Glutamatergic neuron (in vitro differentiated cells): ENCODE measurements around the gene FRMD7. TPM values are rescaled to one million over a fixed set of nuclear protein-coding genes. Genes with fewer than 3 reads are reported as not detected.
"Not testable (repeated sequence)": the region's sequence is repeated elsewhere in the genome, so short reads cannot be mapped to it uniquely, and the experiment has no call there.

Experiments
- DNase-seq: peaks from one replicate; pipeline ENCODE4 v3.0.0; 2022
- H3K27ac Mint-ChIP-seq: one replicate; pipeline ENCODE4 v1.8.0; 2020; ENCODE audit warnings: mild to moderate bottlenecking, mixed read lengths, inconsistent platforms; ENCODE audit not compliant: unreplicated experiment
- H3K27me3 Mint-ChIP-seq: one replicate; pipeline ENCODE4 v1.8.0; 2020; ENCODE audit warnings: mild to moderate bottlenecking, moderate library complexity, mixed read lengths, inconsistent platforms; ENCODE audit not compliant: unreplicated experiment
- H3K36me3 Mint-ChIP-seq: one replicate; pipeline ENCODE4 v1.8.0; 2020; ENCODE audit warnings: mild to moderate bottlenecking, mixed read lengths, inconsistent platforms; ENCODE audit not compliant: unreplicated experiment
- H3K4me1 Mint-ChIP-seq: one replicate; pipeline ENCODE4 v1.8.0; 2020; ENCODE audit warnings: mild to moderate bottlenecking, low read depth, mixed read lengths, inconsistent platforms; ENCODE audit not compliant: unreplicated experiment
- H3K4me3 Mint-ChIP-seq: one replicate; pipeline ENCODE4 v1.8.0; 2020; ENCODE audit warnings: mild to moderate bottlenecking, mixed read lengths, inconsistent platforms; ENCODE audit not compliant: unreplicated experiment
- H3K9me3 Mint-ChIP-seq: one replicate; pipeline ENCODE4 v1.8.0; 2020; ENCODE audit warnings: mild to moderate bottlenecking, moderate library complexity, mixed read lengths, inconsistent platforms; ENCODE audit not compliant: unreplicated experiment
- CTCF ChIP-seq: fragments of 200-600 bp; sonication (generic); IDR thresholded peaks from one replicate; pipeline ENCODE4 v1.5.0; 2021; ENCODE audit not compliant: partially characterized antibody, unreplicated experiment
- total RNA-seq: library from RNA; stranded (reverse); fragmentation: NEBNext Ultra II Directional; extraction: Animal tissue kit (Norgen Biotek cat#: 25700); gene quantifications from one replicate; pipeline ENCODE4 v1.2.1, GENCODE V29; 2021; ENCODE audit not compliant: unreplicated experiment

Gene FRMD7
- total RNA-seq, 1 donor from 2014 or later = not detected

GRCh38 chrX:132058050-132058449, 69.8 kb downstream of the FRMD7 start:
- no peak for DNase-seq
- no peak overlapping the region for H3K4me3 Mint-ChIP-seq
- no peaks in the 10 kb centered on the region for H3K9me3 Mint-ChIP-seq
- no peak overlapping the region for H3K27ac Mint-ChIP-seq
- H3K27me3 Mint-ChIP-seq = no peaks in the 10 kb centered on the region
- no peaks in the 10 kb centered on the region for H3K36me3 Mint-ChIP-seq
- H3K4me1 Mint-ChIP-seq = no peaks in the 10 kb centered on the region
- no peak for TF ChIP-seq CTCF

- H3K27ac Mint-ChIP-seq, H3K4me1 Mint-ChIP-seq, H3K36me3 Mint-ChIP-seq, H3K4me3 Mint-ChIP-seq, H3K9me3 Mint-ChIP-seq, DNase-seq, H3K27me3 Mint-ChIP-seq: not testable (repeated sequence)
Observed at GRCh38 chrX:132051778-132052177, 76.0 kb downstream of the FRMD7 start.

GRCh38 chrX:132046533-132046932, 81.3 kb downstream of the FRMD7 start:
- Mint-ChIP-seq H3K36me3 (no peaks in the 10 kb centered on the region), H3K4me1 (peaks cover 6% of the 10 kb centered on the region), H3K4me3 (no peak overlapping the region), H3K27me3 (no peaks in the 10 kb centered on the region), H3K27ac (no peak overlapping the region), H3K9me3 (no peaks in the 10 kb centered on the region)
- no peak for TF ChIP-seq CTCF
- DNase-seq = no peak

GRCh38 chrX:132045456-132045855, 82.4 kb downstream of the FRMD7 start:
- no peak for DNase-seq
- no peak overlapping the region for H3K4me3 Mint-ChIP-seq
- H3K4me1 Mint-ChIP-seq = peaks cover 6% of the 10 kb centered on the region
- H3K9me3 Mint-ChIP-seq = no peaks in the 10 kb centered on the region
- no peaks in the 10 kb centered on the region for H3K27me3 Mint-ChIP-seq
- H3K27ac Mint-ChIP-seq = no peak overlapping the region
- no peaks in the 10 kb centered on the region for H3K36me3 Mint-ChIP-seq
- no peak for TF ChIP-seq CTCF

- Mint-ChIP-seq H3K27ac (no peak overlapping the region), H3K4me3 (no peak overlapping the region), H3K9me3 (no peaks in the 10 kb centered on the region), H3K4me1 (peaks cover 6% of the 10 kb centered on the region), H3K27me3 (no peaks in the 10 kb centered on the region), H3K36me3 (no peaks in the 10 kb centered on the region)
- no peak for DNase-seq
- no peak for TF ChIP-seq CTCF
Observed at GRCh38 chrX:132044953-132045352, 82.9 kb downstream of the FRMD7 start.

- H3K36me3 Mint-ChIP-seq = no peaks in the 10 kb centered on the region
- no peak for DNase-seq
- H3K27ac Mint-ChIP-seq = no peak overlapping the region
- H3K27me3 Mint-ChIP-seq = no peaks in the 10 kb centered on the region
- TF ChIP-seq CTCF = no peak
- H3K4me1 Mint-ChIP-seq = peaks cover 6% of the 10 kb centered on the region
- H3K9me3 Mint-ChIP-seq = no peaks in the 10 kb centered on the region
- no peak overlapping the region for H3K4me3 Mint-ChIP-seq
Observed at GRCh38 chrX:132043977-132044376, 83.8 kb downstream of the FRMD7 start.
